Stimulated activated CD4-positive, alpha-beta T cell treated with anti-CD3 and anti-CD28 coated beads, Interleukin-12 subunit alpha, Interleukin-12 subunit beta, amount 100 ng/mL, for 24 hours (primary cell): Measurements from ENCODE around the gene BTG4.

ENCODE experiments used
- DNase-seq, 2 experiments: peaks; one replicate each; pipeline ENCODE4 v3.0.0-alpha.2; 2020; ENCODE audit warnings: low read depth in 2 of 2

Gene BTG4

DNA sequence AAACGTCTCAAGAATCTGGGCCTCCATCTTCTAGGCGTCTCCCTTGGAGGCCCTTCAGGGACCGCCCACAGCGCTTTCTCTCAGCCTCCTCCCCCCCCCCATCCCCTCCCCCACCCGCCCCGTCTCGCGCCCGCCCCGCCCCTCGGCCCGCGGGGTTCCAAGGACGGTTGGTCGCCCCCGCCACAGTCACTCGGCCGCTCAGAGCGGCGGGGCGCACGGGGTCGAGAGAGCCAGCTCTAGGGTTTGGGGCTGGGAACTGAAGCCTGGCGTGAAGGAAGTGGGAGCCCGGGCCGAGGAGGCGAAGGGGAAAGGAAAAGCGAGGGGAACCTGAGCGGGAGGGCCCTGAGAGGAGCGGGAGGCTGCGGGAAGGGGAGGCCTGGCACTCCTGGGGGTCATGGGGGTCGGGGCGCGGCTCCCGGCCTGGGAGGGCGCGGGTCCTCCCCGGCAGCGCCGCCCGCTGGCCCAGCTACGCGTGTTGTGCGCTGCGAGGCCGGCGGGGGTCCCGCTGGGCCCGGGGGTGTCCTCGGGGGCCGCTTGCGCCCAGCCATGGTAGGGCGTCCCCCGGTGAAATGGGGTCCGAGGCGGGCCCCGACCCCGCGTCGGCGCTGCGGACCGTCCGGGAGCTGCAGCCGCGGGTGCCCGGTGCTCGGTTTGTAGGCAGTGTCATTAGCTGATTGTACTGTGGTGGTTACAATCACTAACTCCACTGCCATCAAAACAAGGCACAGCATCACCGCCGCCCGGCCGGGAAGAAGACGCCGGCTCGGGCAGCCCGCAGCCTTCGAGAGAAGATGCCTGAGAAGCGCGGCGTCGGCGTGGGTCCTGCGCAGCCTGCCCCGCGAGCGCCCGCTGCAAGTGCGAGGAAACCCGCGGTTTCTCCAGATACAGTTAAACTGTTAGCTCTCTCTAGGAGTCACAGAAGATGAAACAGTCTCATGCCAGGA is at the start of gene BTG4:
BTG4 (minus strand) TSS at position 91 of the 944 bp plus-strand sequence. CDS start 13,610 bp downstream, outside the sequence.
- no peak for DNase-seq

DNA sequence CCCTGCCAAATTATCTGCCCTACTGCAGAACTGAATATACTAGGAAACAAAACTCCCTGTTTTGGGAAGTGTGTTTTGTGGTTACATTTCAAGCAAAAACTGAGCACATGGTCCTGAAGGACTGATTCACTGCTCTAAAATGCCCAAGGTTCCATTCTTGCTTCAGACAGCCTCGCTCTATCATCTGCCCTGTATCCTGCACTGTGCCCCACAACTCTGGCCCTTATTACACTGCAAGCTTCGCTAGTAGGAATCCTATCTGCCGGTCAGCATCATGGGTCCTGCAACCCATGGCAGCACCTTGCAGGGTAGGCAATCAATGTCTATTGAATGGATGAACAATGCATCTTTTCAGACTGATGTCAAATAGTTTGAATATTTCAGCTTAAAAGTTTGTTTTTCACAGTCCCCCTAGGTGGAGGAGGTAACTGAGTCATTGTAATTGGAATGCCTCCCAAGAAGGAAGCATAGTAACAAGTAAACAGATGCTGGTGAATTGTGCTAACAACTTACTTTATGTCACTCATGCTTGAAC is 49.7 kb upstream of the BTG4 start:
- no peak for DNase-seq

DNA sequence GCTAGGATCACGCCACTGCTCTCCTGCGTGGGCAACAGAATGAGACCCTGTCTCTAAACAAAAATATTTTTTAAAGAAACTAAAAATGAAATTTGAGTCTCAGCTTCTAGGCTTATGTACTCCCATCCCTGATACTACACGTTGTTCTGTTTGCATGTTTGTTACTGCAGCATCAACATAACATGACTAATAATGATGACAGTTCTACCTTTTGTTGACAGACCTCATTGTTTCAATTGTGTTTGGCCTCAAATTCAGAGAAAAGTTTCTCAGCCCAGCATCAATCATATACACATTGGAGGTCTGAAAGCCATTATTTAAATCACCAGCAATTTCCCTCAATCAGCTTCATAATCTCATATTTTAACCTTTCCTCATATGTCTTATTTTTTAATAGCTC is 49.1 kb upstream of the BTG4 start:
- no peak for DNase-seq

DNA sequence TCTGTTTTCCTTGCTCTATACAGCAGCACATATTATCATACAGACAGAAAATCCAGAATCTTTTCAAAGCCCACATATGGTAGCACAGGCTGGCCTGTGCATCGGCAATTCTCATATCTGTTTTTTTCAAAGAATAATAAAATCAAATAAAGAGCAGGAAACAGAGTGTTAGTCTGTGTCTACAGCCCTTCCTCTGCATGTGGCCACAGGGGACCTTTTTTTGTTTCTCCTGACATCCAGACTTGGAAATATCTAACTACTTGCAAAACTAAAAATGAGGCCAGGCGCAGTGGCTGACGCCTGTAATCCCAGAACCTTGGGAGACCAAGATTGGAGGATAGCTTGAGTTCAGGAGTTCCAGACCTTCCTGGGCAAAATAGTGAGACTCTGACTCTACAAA is 48.6 kb upstream of the BTG4 start:
- DNase-seq = no peak

DNA sequence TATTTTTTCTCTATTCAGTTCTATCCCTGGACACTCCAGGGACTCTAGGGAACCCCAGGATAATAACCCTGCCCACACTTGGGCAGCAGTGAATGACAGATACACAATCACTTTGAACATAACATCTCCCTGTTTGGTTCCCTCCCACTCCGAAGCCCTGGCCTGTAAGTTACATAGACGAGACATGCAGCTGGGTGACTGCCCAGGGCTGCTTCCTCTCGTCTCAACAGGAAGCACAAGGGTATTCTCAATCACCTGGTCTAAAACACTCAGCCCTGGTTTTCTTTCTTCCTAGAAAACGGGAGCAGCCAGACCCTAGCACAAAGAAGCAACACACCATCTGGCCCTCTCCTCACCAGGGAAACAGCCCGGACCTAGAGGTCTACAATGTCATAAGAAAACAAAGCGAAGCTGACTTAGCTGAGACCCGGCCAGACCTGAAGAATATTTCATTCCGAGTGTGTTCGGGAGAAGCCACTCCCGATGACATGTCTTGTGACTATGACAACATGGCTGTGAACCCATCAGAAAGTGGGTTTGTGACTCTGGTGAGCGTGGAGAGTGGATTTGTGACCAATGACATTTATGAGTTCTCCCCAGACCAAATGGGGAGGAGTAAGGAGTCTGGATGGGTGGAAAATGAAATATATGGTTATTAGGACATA is 47.7 kb upstream of the BTG4 start:
- DNase-seq = no peak

DNA sequence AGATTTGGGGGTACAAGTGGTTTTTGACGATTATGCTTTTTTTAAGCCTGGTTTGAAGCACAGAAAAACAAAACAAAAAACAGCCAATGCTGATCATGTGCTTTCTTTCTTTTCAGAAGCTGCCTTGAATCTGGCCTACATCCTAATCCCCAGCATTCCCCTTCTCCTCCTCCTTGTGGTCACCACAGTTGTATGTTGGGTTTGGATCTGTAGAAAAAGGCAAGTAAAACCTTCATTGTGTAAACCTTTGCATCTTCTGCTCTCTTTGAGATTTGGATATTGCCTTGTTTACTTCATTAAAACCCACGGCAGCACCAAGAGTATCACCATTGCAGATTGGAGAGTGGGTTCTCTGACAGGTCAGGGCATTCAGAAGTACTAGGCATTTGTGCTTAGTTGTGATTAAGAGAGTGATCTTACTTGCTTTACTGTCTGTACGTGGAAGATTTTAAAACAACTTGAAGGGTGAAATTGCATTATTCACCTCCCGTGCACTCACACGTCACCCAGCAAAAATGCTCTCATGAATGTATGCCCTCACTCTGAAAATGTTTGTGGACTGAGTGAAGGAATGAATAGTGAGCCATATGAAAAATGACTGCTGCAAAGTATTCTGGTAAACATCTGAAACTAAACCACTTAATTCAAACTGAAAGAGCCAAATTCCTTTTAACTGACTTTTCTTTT is 45.4 kb upstream of the BTG4 start:
- DNase-seq = no peak

DNA sequence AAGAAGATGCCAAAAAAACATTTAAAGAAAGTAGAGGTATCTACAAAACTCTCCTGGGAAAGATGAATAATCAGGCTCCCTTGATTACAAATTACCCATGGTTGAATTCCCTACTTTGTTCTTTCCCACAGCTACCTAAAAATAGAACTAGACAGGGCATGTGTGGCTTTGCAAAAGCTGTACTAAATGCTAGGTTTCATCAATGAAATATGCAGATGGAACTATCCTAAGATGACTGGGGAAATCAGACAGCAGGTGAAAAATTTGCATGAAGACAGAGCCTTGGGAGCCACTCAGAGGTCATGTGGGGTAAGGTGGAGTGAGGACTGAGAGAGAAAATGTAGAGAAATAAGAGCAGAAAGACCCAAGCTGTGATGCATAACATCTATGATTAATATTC is 43.1 kb upstream of the BTG4 start:
- no peak for DNase-seq

DNA sequence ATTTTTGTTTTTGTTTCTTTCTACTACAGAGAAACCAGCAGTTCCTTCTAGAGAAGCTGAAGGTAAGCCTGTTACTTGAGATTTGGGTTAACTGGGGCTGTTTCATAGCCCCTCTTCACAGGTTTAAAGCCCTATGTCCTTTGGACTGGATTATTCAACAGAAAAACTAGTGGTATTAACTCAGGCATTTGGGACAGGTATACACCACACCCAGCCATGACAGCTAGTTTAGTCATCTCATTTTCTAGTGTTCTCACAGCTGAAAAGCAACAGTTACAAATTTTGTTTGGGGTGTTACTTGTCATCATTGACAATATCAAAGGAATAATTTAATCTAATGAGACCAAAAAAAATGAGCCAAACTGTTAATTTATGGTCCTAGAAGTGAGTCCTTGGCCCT is 42.3 kb upstream of the BTG4 start:
- no peak for DNase-seq

DNA sequence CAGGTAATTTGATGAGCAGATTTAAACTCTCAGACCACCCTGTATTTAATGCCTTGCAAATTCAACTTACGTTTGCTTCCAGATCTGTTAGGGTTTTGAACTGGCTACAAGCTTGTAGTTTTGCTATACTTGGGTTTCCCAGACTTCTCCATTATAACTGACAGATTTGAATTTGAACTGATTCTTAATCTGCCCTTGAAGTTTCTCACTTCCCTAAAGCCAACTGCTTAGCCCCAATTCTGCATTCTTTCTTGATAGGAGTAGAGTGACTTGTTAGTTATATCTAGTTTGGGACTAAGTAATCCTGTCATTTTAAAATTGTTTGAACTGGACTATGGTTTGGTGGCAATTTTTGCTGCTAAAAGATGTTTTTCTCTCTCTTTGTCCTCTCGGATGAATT is 38.1 kb upstream of the BTG4 start:
- no peak for DNase-seq

DNA sequence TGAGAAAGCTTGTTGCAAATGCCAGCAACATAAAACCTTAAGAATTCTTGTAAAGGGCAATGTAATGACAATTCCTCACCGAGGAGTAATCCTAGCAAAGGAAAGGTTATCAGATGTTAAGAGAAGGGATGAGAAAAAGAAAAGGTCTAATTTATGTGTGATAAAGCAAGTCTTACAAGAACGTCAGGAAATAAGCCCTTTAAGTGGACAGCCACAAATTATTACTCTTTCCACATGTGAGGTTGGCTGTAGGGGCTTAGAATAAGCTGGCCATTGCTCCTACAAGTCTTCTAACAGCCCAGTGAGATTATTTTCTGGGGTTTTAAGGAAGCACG is 37.6 kb upstream of the BTG4 start:
- DNase-seq = no peak

DNA sequence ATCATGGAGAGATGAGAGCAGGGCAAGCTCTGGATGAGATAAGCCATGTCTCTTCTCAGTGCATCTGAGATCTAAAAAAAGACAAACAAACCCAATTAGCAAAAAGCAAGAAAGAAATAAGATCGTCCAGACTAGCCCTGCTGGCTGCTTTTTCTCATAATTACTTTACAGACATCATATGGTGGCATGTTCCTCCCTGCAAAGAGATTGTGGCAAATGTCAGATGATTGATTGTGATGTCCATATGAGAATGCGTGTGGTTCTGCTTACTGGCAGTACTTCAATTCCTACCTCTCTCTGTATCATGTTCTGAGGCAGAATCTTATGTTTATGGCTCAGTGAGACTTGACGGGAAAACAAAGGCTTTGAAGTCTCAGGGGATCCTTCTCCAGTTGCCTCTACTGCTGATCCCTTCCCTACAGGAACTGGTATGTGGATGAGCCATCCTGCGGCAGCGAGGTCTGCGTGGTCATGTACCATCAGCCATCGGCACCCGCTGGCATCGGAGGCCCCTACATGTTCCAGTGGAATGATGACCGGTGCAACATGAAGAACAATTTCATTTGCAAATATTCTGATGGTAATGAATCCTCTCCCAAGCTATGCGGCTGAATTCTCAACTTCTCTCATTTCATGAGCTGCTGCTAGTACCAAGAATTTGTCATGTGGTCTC is 37.1 kb upstream of the BTG4 start:
- DNase-seq = no peak

DNA sequence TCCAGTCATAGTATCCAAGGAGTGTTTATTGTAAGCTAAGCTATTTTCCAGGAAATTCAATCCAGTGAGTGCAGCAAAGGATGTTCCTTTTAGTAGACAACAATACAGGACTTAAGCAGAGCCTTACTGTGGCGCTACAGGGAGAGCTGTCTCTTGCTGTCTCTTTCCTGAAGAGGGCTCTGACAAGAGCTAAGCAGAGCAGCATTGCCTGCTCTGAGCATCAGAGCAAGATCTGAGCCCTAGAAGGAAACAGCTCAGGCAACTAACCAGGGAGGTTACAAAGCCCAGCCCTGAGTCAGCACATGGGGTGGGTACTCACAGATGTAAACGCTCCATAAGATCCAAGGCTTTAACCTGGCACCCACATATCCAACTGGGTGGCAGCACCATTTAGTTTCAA is 36.3 kb upstream of the BTG4 start:
- no peak for DNase-seq

DNA sequence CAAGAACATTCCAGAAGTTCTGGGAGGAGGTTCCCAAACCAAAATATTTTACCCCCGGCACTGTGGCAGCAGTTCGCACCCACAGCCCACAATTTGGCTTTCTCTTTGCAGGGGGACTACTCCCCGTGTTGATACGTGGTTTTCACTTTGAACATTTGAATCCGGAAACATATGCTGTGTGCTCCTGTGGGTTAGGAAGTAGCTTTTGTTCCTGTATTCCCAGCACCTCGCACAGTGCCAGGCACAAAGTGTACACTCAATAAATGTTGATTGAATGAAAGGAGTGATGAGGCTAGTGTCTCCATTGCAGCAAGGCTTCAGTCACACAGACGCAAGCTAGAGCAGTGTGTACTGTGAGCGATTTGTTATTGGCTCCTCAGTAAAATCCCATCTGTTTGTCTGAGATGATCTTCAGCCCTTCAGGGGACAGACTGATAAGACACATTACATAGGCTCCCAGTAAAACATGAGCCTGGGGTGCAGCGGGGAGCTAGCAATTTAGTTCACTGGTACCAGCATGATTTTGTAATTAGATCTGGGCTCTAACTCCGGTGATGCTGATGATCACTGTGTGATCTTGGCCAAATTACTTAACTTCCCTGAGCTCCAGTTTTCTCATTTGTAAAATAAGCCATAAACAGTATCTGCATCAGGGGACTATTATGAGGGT is 30.6 kb upstream of the BTG4 start:
- no peak for DNase-seq

DNA sequence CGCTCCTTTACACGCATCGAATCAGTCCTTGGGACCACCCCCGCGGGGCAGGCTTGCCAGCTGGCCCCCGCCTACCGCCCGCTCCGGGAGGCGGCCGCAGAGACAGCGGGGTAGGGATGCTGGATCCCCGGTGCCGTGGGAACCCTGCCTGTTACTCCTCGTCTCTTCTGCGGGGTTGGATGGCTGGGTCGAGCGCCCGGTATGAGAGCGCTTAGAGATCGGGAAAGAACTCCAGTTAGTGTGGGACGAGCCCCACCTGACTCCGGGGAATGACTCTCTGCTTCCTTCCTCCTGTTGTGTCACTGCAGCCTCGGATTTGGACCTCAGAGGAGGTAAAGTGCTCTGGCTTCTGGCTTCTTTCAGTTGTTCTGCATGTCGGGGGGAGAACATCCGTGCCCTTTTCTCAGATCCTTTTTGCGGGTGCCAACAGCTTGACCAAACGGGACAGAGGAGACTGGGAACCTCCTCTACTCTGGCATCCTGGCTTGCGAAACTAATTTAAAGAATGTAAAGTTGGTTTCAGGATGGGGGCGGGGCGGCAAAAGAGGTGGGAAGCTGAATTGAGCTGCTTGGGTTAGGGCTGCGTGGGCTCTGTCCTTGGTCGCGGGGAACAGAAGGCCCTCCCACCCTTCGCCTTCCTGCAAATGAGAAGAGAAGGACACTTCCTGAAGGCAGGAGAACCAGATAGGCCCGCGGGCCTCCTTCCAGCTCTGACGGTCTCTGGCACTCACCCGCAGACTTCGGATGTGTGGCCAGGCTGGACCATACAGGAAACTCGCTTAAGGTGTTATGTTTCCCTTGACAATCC is 29.3 kb upstream of the BTG4 start:
- DNase-seq = no peak

DNA sequence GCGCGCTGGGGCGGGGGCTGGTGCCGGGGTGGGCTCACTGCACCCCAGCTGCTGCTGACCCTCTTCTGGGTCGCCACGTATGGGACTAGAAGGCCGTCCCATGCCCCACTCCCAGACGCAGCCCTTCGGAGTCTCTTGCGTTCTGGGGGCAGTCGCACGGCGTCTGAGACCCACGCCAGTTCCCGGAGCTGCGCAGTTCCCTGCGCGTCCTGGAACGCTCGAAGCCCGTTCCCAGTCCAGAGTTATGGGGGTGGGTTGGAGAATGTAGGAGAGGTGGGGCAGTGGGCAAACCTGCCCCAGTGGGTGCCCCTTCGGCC is 28.7 kb upstream of the BTG4 start:
- no peak for DNase-seq

DNA sequence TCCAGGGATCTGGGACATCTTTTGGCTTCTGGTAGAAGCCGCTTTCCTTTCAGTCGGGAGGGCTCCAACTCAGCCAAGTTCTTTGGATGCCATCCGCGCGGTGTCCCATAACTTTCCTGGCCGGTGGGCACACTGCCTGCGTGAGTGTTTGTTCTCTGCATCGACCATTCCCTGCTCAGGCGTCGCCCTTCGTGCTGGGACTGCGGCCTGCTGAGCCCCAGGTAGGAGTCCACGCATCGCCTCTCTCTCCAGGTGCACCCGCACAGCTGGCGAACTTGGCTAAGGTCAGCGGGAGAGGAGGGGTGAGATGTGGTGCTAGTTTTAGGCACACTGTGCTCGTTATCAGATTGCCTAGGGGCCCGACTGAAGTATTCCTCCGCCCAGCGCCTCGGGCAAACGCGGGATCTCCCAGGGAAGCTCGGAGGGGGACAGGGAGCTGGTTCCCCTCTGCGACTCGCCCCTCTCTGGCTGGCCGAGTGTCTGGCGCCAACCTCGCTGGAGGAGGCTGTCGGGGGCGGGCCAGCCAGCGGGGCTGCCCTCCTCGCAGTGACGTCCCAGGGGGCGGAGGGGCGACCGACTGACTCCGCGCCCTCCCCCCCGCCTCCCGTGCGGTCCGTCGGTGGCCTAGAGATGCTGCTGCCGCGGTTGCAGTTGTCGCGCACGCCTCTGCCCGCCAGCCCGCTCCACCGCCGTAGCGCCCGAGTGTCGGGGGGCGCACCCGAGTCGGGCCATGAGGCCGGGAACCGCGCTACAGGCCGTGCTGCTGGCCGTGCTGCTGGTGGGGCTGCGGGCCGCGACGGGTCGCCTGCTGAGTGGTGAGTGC is 28.1 kb upstream of the BTG4 start, which contains the start of gene LAYN:
LAYN (plus strand) TSS at position 607 of the 823 bp plus-strand sequence; CDS start at position 731, 124 bp downstream.
- no peak for DNase-seq

DNA sequence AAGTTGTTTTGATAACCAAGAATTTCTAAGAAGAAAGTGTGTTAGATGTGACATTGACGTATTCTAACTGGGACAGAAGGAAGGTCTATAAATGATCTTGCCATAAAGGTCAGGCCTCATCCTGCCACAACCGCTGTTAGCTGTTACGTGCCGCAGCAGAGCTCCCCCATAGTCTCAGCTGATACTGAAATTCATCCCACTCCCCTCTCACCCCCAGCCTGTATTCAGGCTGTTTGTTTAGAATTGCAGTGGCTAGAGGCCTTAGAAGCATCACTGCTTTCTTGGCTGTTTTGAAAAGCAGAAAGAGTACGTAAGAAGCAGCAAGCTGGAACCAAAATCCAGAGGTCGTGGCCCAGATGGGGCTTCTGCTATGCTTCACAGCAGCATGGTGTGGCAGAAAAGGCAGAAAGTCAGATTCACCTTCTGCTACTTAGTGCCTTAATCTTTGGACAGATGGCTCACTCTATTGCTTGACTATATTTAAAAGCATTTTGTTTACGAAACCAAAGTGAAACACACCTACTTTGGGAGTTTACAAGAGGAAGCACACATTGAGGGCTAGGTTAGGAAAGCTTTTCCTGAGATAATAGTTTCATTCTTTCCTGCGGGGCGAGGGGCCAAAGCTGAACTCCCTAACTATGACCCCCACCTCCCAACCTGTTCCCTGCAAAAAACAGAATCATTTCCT is 27.4 kb upstream of the BTG4 start:
- no peak for DNase-seq

DNA sequence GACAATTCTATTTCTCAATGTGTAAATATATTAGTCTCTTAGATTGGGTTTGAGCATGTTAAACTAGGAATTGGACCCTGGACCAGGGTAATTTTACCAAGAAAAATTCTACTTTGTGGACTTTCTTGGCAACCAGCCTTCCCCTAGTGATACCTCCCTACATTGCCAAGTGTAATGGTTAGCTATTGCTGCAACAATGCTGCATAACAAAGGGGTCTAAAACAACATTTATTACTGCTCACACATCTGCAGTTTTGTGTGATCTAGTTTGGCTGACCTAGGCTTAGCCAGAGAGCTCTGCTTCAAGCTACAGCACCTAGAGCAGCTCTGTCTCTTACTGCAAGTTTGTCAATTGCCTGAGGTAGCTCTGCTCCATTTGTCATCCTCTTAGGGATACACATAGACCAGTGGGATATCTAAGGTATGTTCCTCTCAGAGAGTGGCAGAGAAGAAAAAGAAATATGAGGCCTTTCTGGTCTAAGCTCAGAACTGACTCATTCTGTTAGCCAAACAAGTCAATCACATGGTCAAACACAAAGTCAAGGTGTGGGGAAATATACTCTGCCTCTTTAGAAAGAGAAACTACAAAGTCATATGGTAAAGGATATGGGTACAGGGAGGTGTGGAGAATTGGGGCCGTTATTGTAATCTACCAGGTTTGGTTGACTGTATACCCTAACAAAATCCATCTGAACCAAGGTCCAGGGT is 26.4 kb upstream of the BTG4 start:
- no peak for DNase-seq
